ENCODE measurements around the gene BCL2L15.

BCL2L15 gene

GRCh38 chr1:113912594-113913311 lies 25.4 kb upstream of the BCL2L15 start:
- DNase-seq (ENCODE audit: low read depth, low spot score), result peak; percentile 67

- no peak for DNase-seq (ENCODE audit: low read depth, low spot score)
These were observed 18.1 kb upstream of the BCL2L15 start for GRCh38 chr1:113905435-113905861.

- peak; percentile 100 for DNase-seq (ENCODE audit: low read depth, low spot score)
These were observed 17.5 kb upstream of the BCL2L15 start, which contains the start of the genes AP4B1 and DCLRE1B for GRCh38 chr1:113904674-113905434. TSS of gene AP4B1 (minus strand) at chr1:113904799. CDS start at chr1:113904717, 82 bp downstream. TSS of gene DCLRE1B (plus strand) at chr1:113905326. CDS start at chr1:113905587, 261 bp downstream.

GRCh38 chr1:113904293-113904673 lies 16.9 kb upstream of the BCL2L15 start:
- DNase-seq (ENCODE audit: low read depth, low spot score), result no peak

GRCh38 chr1:113903501-113904292 lies 16.3 kb upstream of the BCL2L15 start:
- no peak for DNase-seq (ENCODE audit: low read depth, low spot score)

- DNase-seq (ENCODE audit: low read depth, low spot score), result no peak
These were observed 13.8 kb upstream of the BCL2L15 start for GRCh38 chr1:113901191-113901590.

- DNase-seq (ENCODE audit: low read depth, low spot score), result no peak
These were observed 11.7 kb upstream of the BCL2L15 start for GRCh38 chr1:113899111-113899510.

GRCh38 chr1:113898241-113898814 lies 10.9 kb upstream of the BCL2L15 start:
- no peak for DNase-seq (ENCODE audit: low read depth, low spot score)

- DNase-seq (ENCODE audit: low read depth, low spot score), result peak; percentile 55
These were observed 8.6 kb upstream of the BCL2L15 start for GRCh38 chr1:113895961-113896360.

- DNase-seq (ENCODE audit: low read depth, low spot score), result no peak
These were observed 7.7 kb upstream of the BCL2L15 start for GRCh38 chr1:113895098-113895497.

GRCh38 chr1:113893267-113893666 lies 5.9 kb upstream of the BCL2L15 start:
- DNase-seq (ENCODE audit: low read depth, low spot score), result no peak

GRCh38 chr1:113891631-113892220 lies 4.3 kb upstream of the BCL2L15 start:
- no peak for DNase-seq (ENCODE audit: low read depth, low spot score)

- DNase-seq (ENCODE audit: low read depth, low spot score), result no peak
These were observed 3.4 kb upstream of the BCL2L15 start for GRCh38 chr1:113890816-113891215.

- no peak for DNase-seq (ENCODE audit: low read depth, low spot score)
These were observed 672 bp downstream of the BCL2L15 start for GRCh38 chr1:113886417-113887401.

- DNase-seq (ENCODE audit: low read depth, low spot score), result no peak
These were observed 5.7 kb downstream of the BCL2L15 start for GRCh38 chr1:113881661-113882060.

- DNase-seq (ENCODE audit: low read depth, low spot score), result no peak
These were observed 7.7 kb downstream of the BCL2L15 start for GRCh38 chr1:113879739-113880038.

GRCh38 chr1:113876176-113876575 lies 11.2 kb downstream of the BCL2L15 start:
- DNase-seq (ENCODE audit: low read depth, low spot score), result no peak

- no peak for DNase-seq (ENCODE audit: low read depth, low spot score)
These were observed 11.7 kb downstream of the BCL2L15 start for GRCh38 chr1:113875714-113876113.

GRCh38 chr1:113874012-113874879 lies 13.1 kb downstream of the BCL2L15 start:
- DNase-seq (ENCODE audit: low read depth, low spot score), result no peak
